GM21515 (cell line): ENCODE measurements around the gene APP.
A peak's percentile ranks its signal among the peaks of the same experiment; 100 is the strongest.

Source experiments
- ATAC-seq: cut with Tn5 transposase; IDR thresholded peaks from one replicate; pipeline ENCODE4 v1.9.1; 2021; ENCODE audit not compliant: unreplicated experiment

The APP gene

DNA sequence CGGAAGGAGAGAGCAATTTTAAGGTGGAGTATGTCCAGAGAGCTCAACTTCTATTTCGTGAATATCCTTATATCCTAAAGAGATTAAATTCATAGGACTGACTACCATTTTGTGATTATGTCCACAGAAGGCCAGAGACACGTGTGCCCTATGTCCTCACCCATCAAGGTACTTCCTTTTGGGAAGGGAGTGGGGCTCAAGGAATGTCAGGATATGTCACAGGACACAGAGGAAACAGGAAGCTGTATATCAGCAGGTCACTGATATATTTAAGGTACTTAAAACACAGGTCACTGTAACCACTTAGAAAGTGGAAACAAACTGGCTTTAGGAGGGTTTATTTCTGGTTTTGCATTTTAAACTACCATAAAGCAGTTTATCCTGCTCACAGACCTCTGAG, 184.6 kb downstream of the APP start:
- no peak for ATAC-seq

DNA sequence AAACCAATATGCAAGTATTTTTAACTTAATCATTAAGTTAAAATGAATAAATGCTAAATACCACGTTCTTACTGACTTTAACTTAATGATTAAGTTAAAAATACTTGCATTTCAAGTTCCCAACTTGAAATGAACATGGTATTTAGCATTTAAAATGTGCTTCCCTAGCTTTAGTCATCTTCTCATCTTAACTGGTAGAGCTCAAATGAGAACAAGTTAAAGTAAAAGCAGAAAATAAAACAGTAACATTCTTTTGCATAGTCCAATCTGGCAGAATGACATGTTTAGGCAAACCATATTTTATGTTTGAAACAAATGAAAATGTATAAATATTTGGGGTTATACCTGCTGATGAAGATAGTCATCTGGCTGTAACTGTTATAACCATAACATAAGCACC, 186.0 kb downstream of the APP start:
- ATAC-seq = no peak

DNA sequence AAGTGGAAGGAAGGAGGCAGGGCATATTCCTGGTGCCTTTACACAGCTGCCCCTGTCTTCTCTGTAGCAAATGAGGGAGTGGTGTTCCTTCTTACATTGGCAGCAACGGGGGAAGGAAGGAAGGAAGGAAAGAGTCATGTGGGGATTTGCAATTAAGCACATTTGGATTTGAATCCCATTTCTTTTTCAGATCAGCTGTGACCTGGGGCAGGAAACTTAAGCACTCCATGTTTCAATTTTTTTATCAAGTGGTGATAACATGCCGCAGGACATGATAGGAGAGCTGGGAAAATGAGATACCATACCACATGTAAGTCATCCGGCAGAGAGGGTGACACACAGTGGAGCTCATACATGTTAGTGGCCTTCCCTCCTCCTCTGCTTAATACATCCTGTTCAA, 186.8 kb downstream of the APP start:
- ATAC-seq = no peak

DNA sequence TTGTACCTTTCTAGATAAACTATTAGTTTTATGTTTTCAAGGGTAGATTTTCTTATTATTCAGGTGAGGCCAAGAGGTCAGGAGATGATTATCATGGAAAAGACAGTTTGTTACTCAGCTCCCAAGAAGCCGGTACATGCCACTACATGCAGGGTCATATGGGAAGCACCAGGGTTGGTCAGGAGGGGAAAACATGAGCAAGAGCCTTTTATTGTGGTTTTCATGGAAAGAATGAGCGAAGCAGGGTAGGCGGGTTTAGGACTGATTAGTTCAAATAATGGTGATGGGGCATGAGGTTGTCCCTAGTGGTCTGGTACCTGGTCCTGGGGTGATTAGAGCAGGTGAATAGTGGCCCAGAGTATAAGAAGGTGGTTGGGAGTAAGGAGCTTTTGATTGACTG, 189.9 kb downstream of the APP start:
- no peak for ATAC-seq

DNA sequence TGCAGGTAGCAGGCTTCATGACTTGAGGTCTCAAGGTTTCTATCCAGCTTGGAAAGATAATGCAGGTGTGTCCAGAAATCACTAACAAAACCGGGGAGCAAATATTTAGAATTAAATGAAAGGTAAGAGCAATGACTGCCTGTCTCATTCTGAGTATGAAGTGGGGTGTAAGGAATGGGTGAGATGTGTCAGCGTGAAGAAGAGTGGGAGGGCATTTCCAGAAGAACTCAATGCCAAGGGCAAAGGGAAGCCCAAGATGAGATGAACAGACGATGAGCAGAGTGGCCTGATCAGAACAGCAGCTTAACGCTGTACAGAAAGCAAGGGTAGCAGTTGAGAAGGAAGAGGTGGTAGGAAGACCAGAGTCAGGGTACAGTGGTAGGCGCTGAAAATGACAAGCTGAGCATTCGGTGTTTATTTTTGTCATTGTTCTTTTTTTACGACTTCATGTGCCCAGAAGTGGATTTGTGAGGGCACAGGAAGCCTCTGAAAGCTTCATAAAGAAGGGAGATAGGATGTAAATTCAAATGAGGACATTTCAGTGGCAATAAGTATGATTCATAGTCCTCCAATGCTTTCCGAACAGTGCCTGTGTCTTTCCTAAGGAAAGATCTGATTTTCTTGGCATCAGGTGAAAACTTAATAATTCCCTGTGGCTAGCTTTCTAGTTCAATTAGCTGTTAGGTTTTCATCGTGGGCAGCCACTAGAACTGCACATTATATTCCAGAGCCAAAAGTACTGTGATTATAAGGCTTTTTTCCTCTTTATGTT, 190.5 kb downstream of the APP start:
- no peak for ATAC-seq

DNA sequence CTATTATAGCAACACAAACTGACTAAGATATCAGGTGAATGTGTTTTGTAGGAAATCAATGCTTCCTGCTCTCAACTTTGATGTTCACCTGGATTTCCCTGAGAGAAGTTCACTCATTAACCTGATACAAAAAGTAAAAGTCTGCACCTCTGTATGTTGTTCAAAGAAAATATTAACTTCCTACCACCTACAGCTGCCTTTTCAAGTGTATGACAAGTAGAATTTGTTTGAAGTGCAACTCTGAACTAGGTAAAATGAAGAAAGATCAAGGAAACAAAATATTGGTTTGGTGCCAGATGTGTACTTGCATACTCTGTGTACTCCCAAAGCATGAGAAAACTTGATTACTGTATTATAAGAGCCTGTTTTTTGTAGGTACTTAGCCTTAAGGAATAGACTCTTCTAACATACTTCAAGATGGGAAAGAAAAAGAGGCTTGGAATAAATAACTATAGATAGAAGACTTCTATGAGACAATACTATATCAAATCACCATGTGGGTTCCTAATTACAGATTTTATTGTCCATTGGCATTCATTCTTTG, 193.4 kb downstream of the APP start:
- ATAC-seq = no peak

DNA sequence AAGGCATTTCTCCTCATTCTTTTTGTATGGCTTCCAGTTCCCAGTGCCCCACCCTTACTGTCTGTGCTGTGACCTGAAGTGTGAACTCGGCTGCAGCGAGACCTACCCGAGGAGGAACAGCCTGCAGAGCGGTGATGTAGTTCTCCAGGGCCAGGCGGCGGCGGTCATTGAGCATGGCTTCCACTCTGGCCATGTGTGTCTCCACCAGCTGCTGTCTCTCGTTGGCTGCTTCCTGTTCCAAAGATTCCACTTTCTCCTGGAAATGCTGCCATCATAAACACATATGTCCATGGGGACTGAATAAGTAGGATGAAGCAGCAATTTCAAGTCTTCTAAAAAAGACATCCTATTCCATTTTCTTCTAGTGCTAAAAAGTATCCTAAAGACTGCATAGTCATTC, 195.6 kb downstream of the APP start:
- no peak for ATAC-seq

DNA sequence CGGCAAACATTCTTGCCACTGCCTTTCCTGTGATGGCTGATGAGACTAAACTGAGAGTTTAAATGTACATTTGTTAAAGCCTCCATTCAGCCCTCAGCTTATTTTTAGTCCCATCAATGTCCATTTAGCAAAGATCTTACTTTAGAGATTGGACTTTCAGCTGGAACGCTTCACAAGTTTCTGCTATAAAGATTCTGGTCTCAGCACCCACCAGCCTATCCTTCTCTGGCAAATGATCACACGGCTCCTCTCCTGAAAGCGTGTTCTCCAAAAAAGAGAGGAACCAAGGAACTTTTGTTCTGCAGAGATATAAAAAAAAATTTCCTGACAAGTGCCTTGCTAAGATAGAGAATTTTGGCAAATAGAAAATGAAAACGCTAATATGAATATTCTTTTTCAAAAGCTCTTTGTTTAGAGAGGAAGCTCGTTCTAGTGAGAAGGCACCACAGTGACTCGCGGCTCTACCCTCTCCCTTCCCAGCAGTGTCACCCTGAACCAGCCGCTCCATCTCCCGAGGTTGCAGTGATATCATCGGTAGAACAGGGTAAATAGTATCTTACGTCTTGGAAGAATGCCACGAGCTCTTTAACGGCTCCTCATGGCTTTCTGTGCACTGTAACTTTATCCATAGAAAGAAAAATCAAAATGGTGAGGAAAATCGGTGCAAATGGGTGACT, 200.2 kb downstream of the APP start:
- ATAC-seq = no peak

DNA sequence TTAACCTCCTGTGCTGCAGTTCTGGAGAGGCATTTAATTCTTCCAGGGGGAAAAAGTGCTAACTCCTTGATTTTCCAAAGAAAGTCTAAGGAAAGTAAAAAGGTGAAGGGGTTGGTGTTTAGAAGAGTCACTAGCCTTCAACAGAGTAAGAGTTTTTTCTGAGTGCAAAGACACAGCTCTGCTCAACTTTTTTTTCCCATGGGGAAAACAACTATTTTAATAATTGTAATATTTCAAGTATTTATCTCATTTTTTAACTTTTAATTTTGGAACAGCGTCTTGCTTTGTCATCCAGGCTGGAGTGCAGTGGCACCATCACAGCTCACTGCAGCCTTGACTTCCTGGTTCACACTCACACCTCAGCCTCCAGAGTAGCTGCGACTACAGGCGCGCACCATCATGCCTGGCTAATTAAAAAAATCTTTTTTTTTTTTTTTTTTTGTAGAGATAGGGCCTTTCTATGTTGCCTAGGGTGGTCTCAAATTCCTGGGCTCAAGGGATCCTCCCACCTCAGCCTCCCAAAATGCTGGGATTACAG, 202.6 kb downstream of the APP start:
- peak; percentile 56 for ATAC-seq

DNA sequence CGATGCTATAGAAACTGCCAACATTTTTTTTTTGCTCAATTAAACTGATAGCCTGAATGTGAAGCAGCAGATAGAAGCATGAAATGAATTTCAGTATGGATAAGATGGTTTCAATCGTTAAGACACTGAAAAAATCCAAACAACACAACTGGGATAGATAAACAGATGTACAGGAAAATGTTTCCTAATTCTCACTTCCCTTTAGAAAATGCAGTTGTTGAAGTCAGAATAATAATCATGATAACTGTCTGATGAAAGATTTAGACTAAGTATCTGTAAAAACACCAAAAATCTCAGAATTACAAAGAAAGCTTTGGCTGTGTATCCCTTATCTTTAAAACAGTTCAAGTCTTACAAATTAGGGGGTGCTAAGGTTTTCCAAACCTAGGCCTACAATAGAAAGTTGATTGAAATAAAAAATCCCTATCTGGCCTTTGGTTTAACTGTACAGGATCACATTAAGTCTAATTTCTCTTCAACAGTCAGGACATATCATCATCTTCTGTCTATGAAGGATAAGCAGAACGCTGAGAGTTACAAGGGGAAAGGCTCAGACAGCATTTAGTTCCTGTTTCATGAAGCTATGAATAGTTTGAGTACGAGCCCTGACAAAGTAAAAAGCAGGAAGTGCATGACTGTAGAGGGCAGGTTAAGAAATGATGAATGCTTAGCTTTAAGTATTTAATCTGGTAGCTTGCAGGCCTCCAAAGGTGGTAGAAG, 203.2 kb downstream of the APP start:
- peak; percentile 98 for ATAC-seq

DNA sequence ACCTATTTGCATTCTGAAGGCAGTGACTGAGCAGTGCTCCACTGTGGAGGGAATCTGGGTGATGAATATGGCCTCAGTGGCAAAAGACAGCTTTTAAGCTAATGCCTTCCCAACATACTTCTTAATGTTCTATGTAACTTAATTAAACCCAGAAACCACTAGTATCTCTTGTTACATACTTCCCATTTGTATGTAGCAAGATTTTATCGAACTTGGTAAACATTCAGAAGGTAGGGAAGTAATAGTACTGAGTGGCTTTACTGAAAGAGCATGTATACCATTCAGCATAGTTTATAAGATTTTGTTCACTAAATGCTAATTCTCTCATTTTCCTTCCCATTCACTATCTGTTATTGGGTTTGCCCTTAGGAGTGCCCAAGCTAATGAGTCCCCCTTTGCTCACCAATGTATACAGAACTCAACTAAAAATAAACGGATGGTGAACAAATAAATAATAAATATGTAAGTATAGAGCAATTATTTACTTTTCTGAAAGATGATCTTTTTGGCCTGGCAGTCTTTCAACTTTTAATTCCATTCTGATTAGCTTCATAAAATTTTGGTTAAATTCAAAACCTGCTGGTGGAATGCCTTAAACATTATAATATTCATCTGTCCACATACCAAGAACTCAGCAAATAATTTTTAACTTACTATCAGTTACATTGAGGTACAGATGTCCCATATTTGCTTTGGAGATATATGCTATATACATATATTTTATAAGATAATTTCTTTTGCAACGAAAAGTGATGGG, 204.4 kb downstream of the APP start:
- no peak for ATAC-seq

DNA sequence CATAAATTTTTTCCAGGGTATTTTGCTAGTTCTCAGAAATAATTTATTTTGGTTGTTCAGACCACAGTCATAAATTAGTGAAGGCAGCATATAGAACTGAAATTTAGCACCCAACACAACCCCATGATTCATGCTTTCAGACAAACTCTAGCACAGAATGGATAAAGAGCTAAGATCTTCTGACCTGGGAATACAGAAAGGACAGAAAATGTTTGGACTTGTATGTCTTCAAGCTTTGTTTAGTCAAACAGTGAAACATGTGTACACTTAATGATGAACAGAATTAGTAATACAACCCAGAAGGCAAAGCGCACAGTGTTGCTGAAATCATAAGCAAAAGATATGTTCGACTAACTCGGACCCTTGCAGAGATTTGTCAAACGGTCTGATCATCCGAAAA, 205.6 kb downstream of the APP start:
- no peak for ATAC-seq

DNA sequence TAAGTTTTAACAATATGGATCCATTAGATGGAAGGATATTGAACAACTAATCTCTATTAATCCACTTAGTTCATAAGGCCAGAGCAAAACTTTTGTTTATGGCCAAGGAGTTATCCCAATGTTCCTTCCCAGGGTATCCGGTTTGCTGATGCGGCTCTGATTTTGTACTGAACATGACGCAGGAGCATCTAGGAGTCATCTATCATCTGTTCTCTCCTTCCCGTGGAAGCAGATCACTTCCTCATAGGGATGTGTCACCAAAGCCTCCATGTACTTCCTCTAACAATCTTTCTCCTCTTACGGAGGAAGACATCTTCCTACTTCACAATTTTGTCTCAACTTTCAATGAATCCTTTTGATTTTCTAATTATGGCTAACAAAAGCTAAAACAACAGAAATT, 206.6 kb downstream of the APP start:
- no peak for ATAC-seq

DNA sequence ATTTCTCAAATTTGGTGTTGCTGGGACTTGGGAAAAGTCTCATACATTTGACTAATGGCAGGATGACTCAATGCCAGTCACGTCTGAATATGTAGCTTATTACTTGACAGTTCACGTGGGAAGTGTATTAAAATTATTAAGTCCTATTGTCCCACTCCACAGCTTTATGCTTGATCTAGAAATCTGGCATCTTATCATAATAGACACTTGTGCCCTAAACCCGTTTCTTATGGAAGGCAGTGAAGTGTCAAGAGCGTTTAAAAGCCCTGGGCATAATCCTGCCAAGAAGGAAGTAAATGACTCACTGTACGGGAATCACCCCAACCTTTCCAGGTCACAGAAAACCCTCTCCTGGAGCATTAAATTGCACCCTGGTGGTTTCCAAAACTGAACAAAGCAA, 207.4 kb downstream of the APP start:
- no peak for ATAC-seq

DNA sequence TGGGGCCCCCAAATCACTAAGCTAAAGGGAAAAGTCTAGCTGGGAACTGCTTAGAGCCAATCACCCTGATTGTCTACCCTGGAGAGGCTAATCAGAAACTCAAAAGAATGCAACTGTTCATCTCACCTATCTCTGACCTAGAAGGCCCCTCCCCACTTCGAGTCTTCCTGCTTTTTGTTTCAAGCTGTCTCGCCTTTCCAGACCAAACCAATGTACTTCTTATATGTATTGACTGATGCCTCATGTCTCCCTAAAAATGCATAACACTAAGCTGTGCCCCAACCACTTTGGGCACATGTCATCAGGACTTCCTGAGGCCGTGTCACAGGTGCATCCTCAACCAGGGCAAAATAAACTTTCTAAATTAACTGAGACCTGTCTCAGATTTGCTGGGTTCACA, 209.5 kb downstream of the APP start:
- ATAC-seq = no peak

DNA sequence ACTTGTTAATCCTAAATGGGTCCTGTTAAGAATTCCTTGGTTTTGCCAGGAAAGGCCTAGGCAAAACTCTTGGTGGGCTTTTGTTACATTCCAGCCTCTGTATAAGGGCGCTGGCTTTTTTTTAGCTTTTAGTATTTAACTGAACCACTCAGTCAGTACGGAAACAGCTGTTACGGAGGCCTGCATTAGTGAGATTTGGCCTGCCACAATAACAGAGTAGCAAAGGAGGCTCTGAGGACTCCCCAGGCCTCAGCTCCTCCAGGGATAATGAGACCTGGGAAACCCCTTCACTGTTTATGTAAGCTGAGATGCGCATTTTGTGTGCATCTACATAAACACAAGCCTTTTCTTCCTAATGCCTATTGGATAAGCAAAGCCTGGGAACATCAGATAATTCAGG, 210.2 kb downstream of the APP start:
- no peak for ATAC-seq

DNA sequence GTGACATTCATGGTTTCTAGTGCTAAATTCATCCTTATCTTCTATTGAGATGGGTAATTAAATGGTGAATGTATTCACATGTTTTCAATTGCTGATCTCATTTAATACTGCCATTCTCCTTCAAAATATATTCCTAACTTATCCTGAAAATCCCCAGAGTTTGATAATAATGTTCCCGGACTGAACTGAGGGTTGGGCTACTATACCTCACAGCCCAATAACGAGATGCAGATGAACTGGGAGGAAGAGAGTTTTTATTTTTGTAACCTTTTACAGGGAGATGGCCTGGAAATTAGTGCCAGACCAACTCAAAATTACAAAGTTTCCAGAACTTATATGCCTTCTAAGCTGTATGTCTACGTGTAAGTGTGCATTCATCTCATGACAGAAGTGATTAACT, 210.8 kb downstream of the APP start:
- no peak for ATAC-seq

DNA sequence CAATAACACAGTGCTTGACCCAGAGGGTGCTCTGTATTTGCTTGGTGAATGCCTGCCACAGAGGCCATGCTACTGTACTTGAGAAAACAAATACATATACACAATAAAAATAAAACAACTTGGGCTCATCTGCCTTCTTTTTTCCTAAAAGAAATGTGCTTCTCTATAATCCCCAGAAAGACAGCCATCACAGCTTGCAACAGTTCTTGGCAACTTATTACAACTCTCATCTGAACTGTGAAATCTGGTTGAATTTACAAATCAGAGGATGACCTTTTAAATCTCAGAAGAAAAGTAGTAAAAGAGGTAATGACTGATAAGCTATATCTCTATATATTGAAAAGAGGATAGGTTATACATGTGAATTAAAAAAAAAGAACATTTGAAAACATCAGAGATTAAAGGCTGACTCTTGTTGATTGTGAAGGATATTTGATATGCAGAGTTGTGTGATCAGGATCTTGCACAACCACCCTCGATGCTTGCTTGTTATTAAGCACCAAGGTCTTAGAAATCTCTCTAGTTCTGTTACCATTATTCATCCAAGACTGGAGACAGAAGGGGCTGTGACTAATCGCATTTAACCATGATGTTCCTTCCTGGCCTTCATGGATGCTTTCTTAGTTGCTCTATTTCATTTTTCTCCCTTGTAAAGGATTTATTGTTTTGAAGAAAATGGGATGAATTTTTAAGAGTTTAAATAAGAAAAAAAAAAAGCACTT, 213.4 kb downstream of the APP start:
- ATAC-seq = no peak

DNA sequence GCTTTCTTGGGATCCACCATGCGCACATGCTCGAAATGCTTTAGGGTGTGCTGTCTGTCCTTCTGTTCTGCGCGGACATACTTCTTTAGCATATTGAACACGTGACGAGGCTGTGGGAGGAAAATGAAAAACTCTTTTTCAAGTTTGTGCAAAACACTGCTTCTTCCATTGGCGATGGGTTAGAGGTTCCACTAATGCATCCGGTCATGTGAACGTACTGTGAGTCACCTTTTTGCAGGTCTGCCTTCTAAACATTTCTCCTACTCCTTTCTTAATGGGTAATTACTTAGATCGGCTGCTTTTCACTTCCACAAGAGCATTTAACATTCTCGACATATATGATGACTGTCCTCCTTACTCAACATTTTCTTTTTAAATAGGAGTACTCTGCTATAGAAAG, 214.9 kb downstream of the APP start:
- no peak for ATAC-seq

DNA sequence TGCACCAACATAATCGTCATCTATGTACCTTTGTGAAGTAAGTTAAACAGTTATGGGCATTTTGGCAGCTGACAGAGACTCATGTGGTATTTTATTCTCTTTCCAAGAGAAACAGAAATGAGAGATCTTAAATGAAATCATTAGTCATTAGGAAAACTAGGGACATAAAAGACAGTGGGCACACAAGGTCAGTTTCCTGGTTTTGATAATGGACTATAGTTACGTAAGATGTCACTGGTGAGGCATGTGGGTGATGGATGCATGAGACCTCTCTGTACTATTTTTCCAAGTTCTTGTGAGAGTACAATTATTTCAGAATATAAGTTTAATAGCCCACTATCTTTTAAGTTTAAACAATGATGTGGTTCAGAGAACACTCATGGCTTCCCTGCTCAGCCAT, 216.9 kb downstream of the APP start:
- no peak for ATAC-seq
